ENCODE data around the gene TEX51.

The TEX51 gene

GRCh38 chr2:126914811-126915500, 16.3 kb downstream of the TEX51 start:
- no peak for DNase-seq (ENCODE audit: low read depth in 2 of 2)

GRCh38 chr2:126915903-126916302, 17.2 kb downstream of the TEX51 start:
- no peak for DNase-seq (ENCODE audit: low read depth in 2 of 2)

GRCh38 chr2:126916744-126917143, 18.1 kb downstream of the TEX51 start:
- no peak for DNase-seq (ENCODE audit: low read depth in 2 of 2)

- DNase-seq (ENCODE audit: low read depth in 2 of 2) = no peak
Measured at GRCh38 chr2:126921066-126921465, 22.4 kb downstream of the TEX51 start.

GRCh38 chr2:126930970-126931590, 32.4 kb downstream of the TEX51 start:
- DNase-seq (ENCODE audit: low read depth in 2 of 2) = no peak

GRCh38 chr2:126932529-126932928, 33.8 kb downstream of the TEX51 start:
- DNase-seq (ENCODE audit: low read depth in 2 of 2) = no peak

GRCh38 chr2:126932966-126933710, 34.4 kb downstream of the TEX51 start:
- no peak for DNase-seq (ENCODE audit: low read depth in 2 of 2)

GRCh38 chr2:126933711-126934091, 35.0 kb downstream of the TEX51 start:
- no peak for DNase-seq (ENCODE audit: low read depth in 2 of 2)

- DNase-seq (ENCODE audit: low read depth in 2 of 2) = no peak
Measured at GRCh38 chr2:126934809-126935208, 36.1 kb downstream of the TEX51 start.

GRCh38 chr2:126935774-126936173, 37.1 kb downstream of the TEX51 start:
- DNase-seq (ENCODE audit: low read depth in 2 of 2) = no peak

GRCh38 chr2:126936219-126936723, 37.6 kb downstream of the TEX51 start:
- DNase-seq (ENCODE audit: low read depth in 2 of 2) = no peak

- DNase-seq (ENCODE audit: low read depth in 2 of 2) = no peak
Measured at GRCh38 chr2:126940331-126940730, 41.6 kb downstream of the TEX51 start.

GRCh38 chr2:126942427-126943203, 43.9 kb downstream of the TEX51 start:
- DNase-seq (ENCODE audit: low read depth in 2 of 2) = no peak

- DNase-seq (ENCODE audit: low read depth in 2 of 2) = no peak
Measured at GRCh38 chr2:126943612-126944348, 45.1 kb downstream of the TEX51 start.

GRCh38 chr2:126945118-126945517, 46.4 kb downstream of the TEX51 start:
- no peak for DNase-seq (ENCODE audit: low read depth in 2 of 2)

GRCh38 chr2:126946318-126947102, 47.8 kb downstream of the TEX51 start:
- DNase-seq (ENCODE audit: low read depth in 2 of 2) = no peak

GRCh38 chr2:126947103-126947429, 48.4 kb downstream of the TEX51 start:
- DNase-seq (ENCODE audit: low read depth in 2 of 2) = no peak

GRCh38 chr2:126949775-126950174, 51.1 kb downstream of the TEX51 start:
- DNase-seq (ENCODE audit: low read depth in 2 of 2) = no peak

- DNase-seq (ENCODE audit: low read depth in 2 of 2) = no peak
Measured at GRCh38 chr2:126950504-126950903, 51.8 kb downstream of the TEX51 start.
